ENCODE measurements around the gene POLR2A. TPM values are rescaled to one million over a fixed set of nuclear protein-coding genes. Genes with fewer than 3 reads are reported as not detected.
"Not testable (repeated sequence)": the region's sequence is repeated elsewhere in the genome, so short reads cannot be mapped to it uniquely, and the experiment has no call there.

POLR2A gene
- total RNA-seq, 1 experiment from 2014 or later = 341 TPM

DNA sequence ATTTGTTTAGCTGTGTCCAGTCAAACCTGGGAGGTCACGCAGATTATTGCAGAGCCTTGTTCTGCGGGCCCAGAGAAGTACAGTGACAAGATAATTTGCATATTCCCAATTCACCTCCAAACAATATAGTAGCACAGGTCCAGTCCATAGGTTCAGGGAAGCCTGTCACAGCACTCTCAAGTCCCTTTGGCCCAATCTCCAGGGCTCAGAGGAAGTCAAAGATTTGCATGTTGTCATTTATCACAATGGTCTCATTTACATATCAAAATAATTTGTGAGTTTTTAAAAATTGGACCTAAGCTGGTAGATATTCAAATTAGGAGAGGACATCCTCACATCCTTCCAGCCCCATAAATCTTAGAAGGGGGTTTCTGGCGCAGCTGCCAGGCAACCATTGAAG is 16.7 kb upstream of the POLR2A start:
- POLR2A ChIA-PET (ENCODE audit: low non-redundant PET) = interaction anchor here (0.6 kb wide), 1 partner anchor 17 kb away, joined by 4 read pairs; the partner anchor contains the start of gene POLR2A
- Histone ChIP-seq H3K9me3 (ENCODE audit: low read depth, low read length, poor library complexity, severe bottlenecking) (no peaks in the 10 kb centered on the region), H3K27ac (ENCODE audit: low read depth, low read length, poor library complexity, severe bottlenecking) (no peak overlapping the region), H3K36me3 (ENCODE audit: insufficient read depth, low read length, poor library complexity, severe bottlenecking) (peaks cover 12% of the 10 kb centered on the region), H3K4me1 (ENCODE audit: insufficient read depth, low read length, poor library complexity, severe bottlenecking) (no peaks in the 10 kb centered on the region), H3K27me3 (replicated peaks; ENCODE audit: insufficient read depth, low read depth, low read length, poor library complexity) (no peaks in the 10 kb centered on the region), H3K4me3 (ENCODE audit: low read depth, low read length, poor library complexity, severe bottlenecking) (no peak overlapping the region)
- intact Hi-C loops (cut with micrococcal nuclease; ENCODE audit: unreplicated experiment) = no loop called here
- TF ChIP-seq EZH2 (IDR thresholded peaks at IDR 0.05; ENCODE audit: borderline replicate concordance, low read depth, low read length, poor library complexity, severe bottlenecking) = no peak
- TF ChIP-seq, protein P1, sequence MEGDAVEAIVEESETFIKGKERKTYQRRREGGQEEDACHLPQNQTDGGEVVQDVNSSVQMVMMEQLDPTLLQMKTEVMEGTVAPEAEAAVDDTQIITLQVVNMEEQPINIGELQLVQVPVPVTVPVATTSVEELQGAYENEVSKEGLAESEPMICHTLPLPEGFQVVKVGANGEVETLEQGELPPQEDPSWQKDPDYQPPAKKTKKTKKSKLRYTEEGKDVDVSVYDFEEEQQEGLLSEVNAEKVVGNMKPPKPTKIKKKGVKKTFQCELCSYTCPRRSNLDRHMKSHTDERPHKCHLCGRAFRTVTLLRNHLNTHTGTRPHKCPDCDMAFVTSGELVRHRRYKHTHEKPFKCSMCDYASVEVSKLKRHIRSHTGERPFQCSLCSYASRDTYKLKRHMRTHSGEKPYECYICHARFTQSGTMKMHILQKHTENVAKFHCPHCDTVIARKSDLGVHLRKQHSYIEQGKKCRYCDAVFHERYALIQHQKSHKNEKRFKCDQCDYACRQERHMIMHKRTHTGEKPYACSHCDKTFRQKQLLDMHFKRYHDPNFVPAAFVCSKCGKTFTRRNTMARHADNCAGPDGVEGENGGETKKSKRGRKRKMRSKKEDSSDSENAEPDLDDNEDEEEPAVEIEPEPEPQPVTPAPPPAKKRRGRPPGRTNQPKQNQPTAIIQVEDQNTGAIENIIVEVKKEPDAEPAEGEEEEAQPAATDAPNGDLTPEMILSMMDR (conservative IDR thresholded peaks at IDR 0.05; ENCODE audit: low read depth, low read length) = no peak
- CTCF ChIA-PET = no interaction called here
- no TSS peak for BruUV-seq (replicated peaks)
- no peak for DNase-seq (ENCODE audit: low spot score)

DNA sequence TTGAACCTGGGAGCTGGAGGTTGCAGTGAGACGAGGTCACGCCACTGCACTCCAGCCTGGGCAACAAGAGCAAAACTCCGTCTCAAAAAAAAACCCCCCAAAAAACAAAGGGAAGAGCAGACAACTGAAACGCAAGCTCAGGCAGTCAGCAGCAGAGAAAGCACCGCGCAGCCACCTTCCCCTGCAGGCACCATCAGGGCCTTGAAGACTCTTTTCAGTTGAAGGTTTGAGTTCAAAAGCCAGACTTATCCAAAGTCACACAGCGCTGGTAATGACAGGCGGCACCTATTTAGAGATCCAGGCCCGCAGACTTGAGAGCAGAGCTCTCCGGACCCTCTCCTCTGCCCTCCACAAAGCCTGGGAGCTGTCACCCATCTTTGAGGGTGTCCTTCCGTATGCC is 15.9 kb upstream of the POLR2A start:
- CTCF ChIA-PET = no interaction called here

DNA sequence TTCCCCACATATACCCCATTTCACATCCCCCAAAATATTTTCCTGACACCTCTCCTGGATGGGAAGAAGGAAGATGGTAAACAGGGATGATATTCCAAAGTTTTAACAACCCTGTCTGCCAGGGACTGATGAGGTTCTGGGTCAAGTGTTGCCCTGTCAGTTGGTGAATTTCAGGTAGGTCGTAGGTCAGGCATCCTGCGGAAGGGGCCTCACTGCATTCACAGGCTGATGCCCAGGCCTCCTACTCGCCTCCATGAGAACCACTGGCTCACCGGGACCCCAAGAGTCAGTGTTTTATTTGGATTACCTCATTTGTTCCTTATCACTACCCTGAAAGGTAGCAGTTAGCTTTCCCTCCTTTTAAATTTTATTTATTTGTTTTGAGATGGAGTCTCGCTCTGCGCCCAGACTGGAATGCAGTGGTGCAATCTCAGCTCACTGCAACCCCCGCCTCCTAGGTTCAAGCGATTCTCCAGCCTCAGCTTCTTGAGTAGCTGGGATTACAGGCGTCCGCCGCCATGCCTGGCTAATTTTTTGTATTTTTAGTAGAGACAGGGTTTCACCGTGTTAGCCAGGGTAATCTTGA is 15.3 kb upstream of the POLR2A start:
- Histone ChIP-seq H3K27ac (ENCODE audit: low read depth, low read length, poor library complexity, severe bottlenecking) (no peak overlapping the region), H3K4me3 (ENCODE audit: low read depth, low read length, poor library complexity, severe bottlenecking) (no peak overlapping the region), H3K36me3 (ENCODE audit: insufficient read depth, low read length, poor library complexity, severe bottlenecking) (peaks cover 12% of the 10 kb centered on the region), H3K27me3 (replicated peaks; ENCODE audit: insufficient read depth, low read depth, low read length, poor library complexity) (no peaks in the 10 kb centered on the region), H3K4me1 (ENCODE audit: insufficient read depth, low read length, poor library complexity, severe bottlenecking) (no peaks in the 10 kb centered on the region), H3K9me3 (ENCODE audit: low read depth, low read length, poor library complexity, severe bottlenecking) (no peaks in the 10 kb centered on the region)
- TF ChIP-seq, protein P1 (conservative IDR thresholded peaks at IDR 0.05; ENCODE audit: low read depth, low read length) = no peak
- TF ChIP-seq EZH2 (IDR thresholded peaks at IDR 0.05; ENCODE audit: borderline replicate concordance, low read depth, low read length, poor library complexity, severe bottlenecking) = no peak
- CTCF ChIA-PET = no interaction called here
- POLR2A ChIA-PET (ENCODE audit: low non-redundant PET) = no interaction called here
- no peak for DNase-seq (ENCODE audit: low spot score)
- BruUV-seq (replicated peaks) = no TSS peak
- intact Hi-C loops (cut with micrococcal nuclease; ENCODE audit: unreplicated experiment) = no loop called here

More for the DNA sequence above, 15.9 kb upstream of the POLR2A start:
- intact Hi-C loops (cut with micrococcal nuclease; ENCODE audit: unreplicated experiment) = no loop called here
- POLR2A ChIA-PET (ENCODE audit: low non-redundant PET) = interaction anchor here (0.6 kb wide), 1 partner anchor 16 kb away, joined by 4 read pairs; the partner anchor contains the start of gene POLR2A
- TF ChIP-seq EZH2 (IDR thresholded peaks at IDR 0.05; ENCODE audit: borderline replicate concordance, low read depth, low read length, poor library complexity, severe bottlenecking) = no peak
- TF ChIP-seq, protein P1 (conservative IDR thresholded peaks at IDR 0.05; ENCODE audit: low read depth, low read length) = no peak
- Histone ChIP-seq H3K4me1 (ENCODE audit: insufficient read depth, low read length, poor library complexity, severe bottlenecking) (no peaks in the 10 kb centered on the region), H3K27me3 (replicated peaks; ENCODE audit: insufficient read depth, low read depth, low read length, poor library complexity) (no peaks in the 10 kb centered on the region), H3K4me3 (ENCODE audit: low read depth, low read length, poor library complexity, severe bottlenecking) (no peak overlapping the region), H3K36me3 (ENCODE audit: insufficient read depth, low read length, poor library complexity, severe bottlenecking) (peaks cover 12% of the 10 kb centered on the region), H3K9me3 (ENCODE audit: low read depth, low read length, poor library complexity, severe bottlenecking) (no peaks in the 10 kb centered on the region), H3K27ac (ENCODE audit: low read depth, low read length, poor library complexity, severe bottlenecking) (no peak overlapping the region)
- no peak for DNase-seq (ENCODE audit: low spot score)
- BruUV-seq (replicated peaks) = no TSS peak

DNA sequence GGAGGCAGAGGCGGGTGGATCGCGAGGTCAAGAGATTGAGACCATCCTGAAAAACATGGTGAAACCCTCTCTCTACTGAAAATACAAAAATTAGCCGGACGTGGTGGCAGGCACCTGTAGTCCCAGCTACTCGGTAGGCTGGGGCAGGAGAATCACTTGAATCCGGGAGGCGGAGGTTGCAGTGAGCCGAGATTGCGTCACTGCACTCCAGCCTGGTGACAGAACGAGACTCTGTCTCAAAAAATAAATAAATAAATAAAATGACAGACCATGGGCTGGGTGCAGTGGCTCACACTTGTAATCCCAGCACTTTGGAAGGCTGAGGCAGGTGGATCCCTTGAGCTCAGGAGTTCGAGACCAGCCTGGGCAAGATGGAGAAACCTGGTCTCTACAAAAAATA is 14.3 kb upstream of the POLR2A start:
- POLR2A ChIA-PET (ENCODE audit: low non-redundant PET); CTCF ChIA-PET; BruUV-seq (replicated peaks): not testable (repeated sequence)

DNA sequence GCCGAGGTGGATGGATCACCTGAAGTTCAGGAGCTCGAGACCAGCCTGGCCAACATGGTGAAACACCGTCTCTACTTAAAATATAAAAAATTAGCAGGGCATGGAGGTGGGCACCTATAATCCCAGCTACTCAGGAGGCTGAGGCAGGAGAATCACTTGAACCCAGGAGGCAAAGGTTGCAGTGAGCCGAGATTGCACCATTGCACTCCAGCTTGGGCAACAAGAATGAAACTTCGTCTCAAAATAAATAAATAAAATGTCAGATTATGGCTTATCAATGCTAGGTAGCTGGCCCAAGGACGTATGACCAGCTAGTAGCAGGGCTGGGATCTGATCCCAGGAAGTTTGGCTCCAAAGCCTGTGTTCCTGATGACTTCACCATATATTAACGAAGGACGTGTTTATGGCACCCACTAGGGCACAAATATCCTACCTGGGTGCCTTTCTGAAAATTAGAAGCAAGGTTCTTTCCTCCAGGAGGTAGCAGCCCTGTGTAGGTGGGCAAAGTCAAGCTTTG is 13.7 kb upstream of the POLR2A start:
- H3K27ac ChIP-seq (ENCODE audit: low read depth, low read length, poor library complexity, severe bottlenecking); POLR2A ChIA-PET (ENCODE audit: low non-redundant PET); H3K9me3 ChIP-seq (ENCODE audit: low read depth, low read length, poor library complexity, severe bottlenecking); DNase-seq (ENCODE audit: low spot score); H3K4me3 ChIP-seq (ENCODE audit: low read depth, low read length, poor library complexity, severe bottlenecking); H3K4me1 ChIP-seq (ENCODE audit: insufficient read depth, low read length, poor library complexity, severe bottlenecking); H3K36me3 ChIP-seq (ENCODE audit: insufficient read depth, low read length, poor library complexity, severe bottlenecking); CTCF ChIA-PET; BruUV-seq (replicated peaks); intact Hi-C loops (cut with micrococcal nuclease; ENCODE audit: unreplicated experiment); H3K27me3 ChIP-seq (replicated peaks; ENCODE audit: insufficient read depth, low read depth, low read length, poor library complexity): not testable (repeated sequence)

More for the DNA sequence above, 14.3 kb upstream of the POLR2A start:
- H3K9me3 ChIP-seq (ENCODE audit: low read depth, low read length, poor library complexity, severe bottlenecking); intact Hi-C loops (cut with micrococcal nuclease; ENCODE audit: unreplicated experiment); H3K4me3 ChIP-seq (ENCODE audit: low read depth, low read length, poor library complexity, severe bottlenecking); H3K27me3 ChIP-seq (replicated peaks; ENCODE audit: insufficient read depth, low read depth, low read length, poor library complexity); H3K27ac ChIP-seq (ENCODE audit: low read depth, low read length, poor library complexity, severe bottlenecking); DNase-seq (ENCODE audit: low spot score); H3K4me1 ChIP-seq (ENCODE audit: insufficient read depth, low read length, poor library complexity, severe bottlenecking); H3K36me3 ChIP-seq (ENCODE audit: insufficient read depth, low read length, poor library complexity, severe bottlenecking): not testable (repeated sequence)

Data from A673 (cell line).